Pancreas (tissue), 10 donors: ENCODE results near the gene MYOZ3. TPM values are rescaled to one million over a fixed set of nuclear protein-coding genes. Genes with fewer than 3 reads are reported as not detected.

Source experiments
- ATAC-seq, 4 donors: fragments of 200-7000 bp; cut with Tn5 transposase; one replicate each; pipeline versions ENCODE4 v1.8.0 to v1.9.1; 2020; ENCODE audit warnings: mild to moderate bottlenecking in 4 of 4, moderate library complexity in 4 of 4
- DNase-seq, 6 donors: peaks; one replicate each; pipeline ENCODE4 v3.0.0-alpha.2; 2020
- FAIRE-seq: peaks from 2 replicates; lab custom pipeline; 2012; peaks lifted over from hg19 to GRCh38; lab: Jason Lieb, UNC
- H3K27ac ChIP-seq, 4 donors: fragments of 200-600 bp; sonication (generic); 1 replicate in 3 of 4; 2 replicates in 1 of 4; pipeline versions ENCODE4 v1.5.0 to v1.8.0; 2020
- H3K27me3 ChIP-seq, 4 donors: fragments of 200-600 bp; one replicate each; pipeline ENCODE4 v1.8.0; 2021
- H3K36me3 ChIP-seq, 3 donors: fragments of 200-600 bp; sonication (generic) in 1 of 3; one replicate each; pipeline versions ENCODE4 v1.5.0 to v1.8.0; 2020 to 2021
- H3K4me1 ChIP-seq, 3 donors: fragments of 200-600 bp; one replicate each; pipeline ENCODE4 v1.8.0; 2021
- H3K4me3 ChIP-seq, 4 donors: fragments of 200-600 bp; sonication (generic) in 2 of 4; one replicate each; pipeline versions ENCODE4 v1.5.0 to v1.8.0; 2020 to 2021
- H3K9me3 ChIP-seq, 4 donors: fragments of 200-600 bp; one replicate each; pipeline ENCODE4 v1.8.0; 2021
- WGBS, 2 donors: extraction: QIAGEN DNeasy Blood & Tissue Kit; methylation state at CpG; one replicate each; pipeline ENCODE4 v1.1.7; 2013; 5-methylcytosine and 5-hydroxymethylcytosine counted together
- intact Hi-C, 3 donors: fragments of 100-400 bp; cut with DNase I; formaldehyde crosslinking; loops; one replicate each; pipeline versions ENCODE4 v1.11.1 to v1.14.2; 2022
- polyA plus RNA-seq, 2 donors: library from polyadenylated mRNA; stranded (reverse); fragments of 200-250 nt; gene quantifications; one replicate each; pipeline ENCODE4 v1.2.3, GENCODE V29; 2013
- total RNA-seq, 6 donors: library from RNA; stranded (reverse); fragmentation: NEBNext Ultra II Directional in 4 of 6; extraction: Animal tissue kit (Norgen Biotek cat#: 25700) in 4 of 6; gene quantifications; one replicate each; pipeline versions ENCODE4 v1.2.1 to v1.2.4, GENCODE V29; 2021 to 2023
- TF ChIP-seq, protein P1 (sequence below), 4 donors: fragments of 200-600 bp; sonication (generic) in 3 of 4; IDR thresholded peaks; one replicate each; pipeline versions ENCODE4 v1.5.0 to v1.8.0; 2021; ENCODE audit warnings: antibody characterized with exemption in 4 of 4
- donor health status: healthy with polysubstance abuse.
- donor health status: DM: no; HTN: no; CAD: no; lungs with moderate emphysema.
- donor health status: DM: no; HTN: no; CAD: no.
- donor health status: control.
- donor health status: control.
- donor health status: Bipolar disorder and iron deficiency.
- donor health status: DM: yes; HTN: yes; CAD: no.
- donor health status: DM: no; HTN: no; CAD: no.
- donor health status: DM: no; HTN: no; CAD: no.
- donor health status: DM: yes; HTN: yes; CAD: no.

The MYOZ3 gene
- total and polyA plus RNA-seq, 8 donors: 0.05 to 0.50 (median 0.28) TPM; not detected in 1

DNA sequence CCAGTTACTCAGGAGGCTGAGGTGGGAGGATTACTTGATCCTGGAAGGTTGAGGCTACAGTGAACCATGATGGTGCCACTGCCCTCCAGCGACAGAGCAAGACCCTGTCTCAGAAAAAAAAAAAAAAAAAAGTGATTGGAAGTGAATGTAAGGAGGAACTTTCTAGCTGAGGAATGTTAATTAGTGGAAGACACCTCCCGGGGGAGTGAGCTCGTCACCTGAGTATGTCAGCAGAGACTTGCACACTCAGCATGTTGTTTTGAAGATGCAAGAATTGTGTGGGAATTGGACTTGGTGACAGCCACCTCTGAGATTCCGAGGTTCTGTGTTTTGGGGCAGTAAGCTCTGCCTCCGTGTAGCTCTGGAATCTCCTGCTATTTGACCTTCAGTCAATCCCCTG, 17.0 kb upstream of the MYOZ3 start:
- DNase-seq (peak in 1 of 6 donors; percentile 6), FAIRE-seq (no peak), ATAC-seq (no peak)
- 46 to 51% methylated on average over 5 of the region's 5 CpGs for WGBS, 2 donors
- Histone ChIP-seq H3K4me3 (no peak overlapping the region), H3K9me3 (no peaks in the 10 kb centered on the region), H3K4me1 (peaks cover 30 to 55% (median 31%) of the 10 kb centered on the region in 3 donors), H3K27me3 (no peaks in the 10 kb centered on the region), H3K27ac (peak overlapping the region in 3 of 4 donors; percentile 9 to 86 (median 39)), H3K36me3 (peaks cover 0 to 8% (median 0%) of the 10 kb centered on the region in 3 donors)
- intact Hi-C loops: no loop called here
- TF ChIP-seq, protein P1, sequence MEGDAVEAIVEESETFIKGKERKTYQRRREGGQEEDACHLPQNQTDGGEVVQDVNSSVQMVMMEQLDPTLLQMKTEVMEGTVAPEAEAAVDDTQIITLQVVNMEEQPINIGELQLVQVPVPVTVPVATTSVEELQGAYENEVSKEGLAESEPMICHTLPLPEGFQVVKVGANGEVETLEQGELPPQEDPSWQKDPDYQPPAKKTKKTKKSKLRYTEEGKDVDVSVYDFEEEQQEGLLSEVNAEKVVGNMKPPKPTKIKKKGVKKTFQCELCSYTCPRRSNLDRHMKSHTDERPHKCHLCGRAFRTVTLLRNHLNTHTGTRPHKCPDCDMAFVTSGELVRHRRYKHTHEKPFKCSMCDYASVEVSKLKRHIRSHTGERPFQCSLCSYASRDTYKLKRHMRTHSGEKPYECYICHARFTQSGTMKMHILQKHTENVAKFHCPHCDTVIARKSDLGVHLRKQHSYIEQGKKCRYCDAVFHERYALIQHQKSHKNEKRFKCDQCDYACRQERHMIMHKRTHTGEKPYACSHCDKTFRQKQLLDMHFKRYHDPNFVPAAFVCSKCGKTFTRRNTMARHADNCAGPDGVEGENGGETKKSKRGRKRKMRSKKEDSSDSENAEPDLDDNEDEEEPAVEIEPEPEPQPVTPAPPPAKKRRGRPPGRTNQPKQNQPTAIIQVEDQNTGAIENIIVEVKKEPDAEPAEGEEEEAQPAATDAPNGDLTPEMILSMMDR (IDR thresholded peaks at IDR 0.05): no peak

DNA sequence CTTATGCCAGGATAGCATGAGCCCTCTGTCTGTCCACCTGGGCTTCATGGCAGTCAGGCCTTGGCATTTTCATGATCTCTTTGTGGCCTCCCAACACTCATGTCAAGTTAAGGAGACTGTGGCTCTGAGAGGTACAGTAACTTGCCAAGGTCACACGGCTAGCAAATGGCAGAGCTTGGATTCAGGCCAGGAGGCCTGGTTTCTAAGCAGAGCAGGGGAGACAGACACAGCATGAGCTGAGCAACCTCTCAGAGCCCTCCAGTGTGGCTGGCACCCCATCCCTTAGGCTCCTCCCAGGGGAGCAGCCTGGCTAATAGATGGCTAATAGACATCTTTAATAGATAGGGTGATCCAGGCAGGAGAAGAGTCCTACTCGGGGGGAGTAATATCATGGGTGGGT, 16.5 kb upstream of the MYOZ3 start:
- ATAC-seq (peak in 3 of 4 donors; percentile 15 to 62 (median 57)), DNase-seq (peak; percentile 68 to 85 (median 74)), FAIRE-seq (no peak)
- Histone ChIP-seq H3K36me3 (peaks cover 0 to 10% (median 0%) of the 10 kb centered on the region in 3 donors), H3K4me1 (peaks cover 26 to 51% (median 26%) of the 10 kb centered on the region in 3 donors), H3K9me3 (no peaks in the 10 kb centered on the region), H3K27ac (peak overlapping the region in 3 of 4 donors; percentile 9 to 86 (median 39)), H3K27me3 (no peaks in the 10 kb centered on the region), H3K4me3 (no peak overlapping the region)
- TF ChIP-seq, protein P1 (IDR thresholded peaks at IDR 0.05): no peak
- intact Hi-C loops: no loop called here
- 22 to 23% methylated on average over 2 of the region's 2 CpGs for WGBS, 2 donors

DNA sequence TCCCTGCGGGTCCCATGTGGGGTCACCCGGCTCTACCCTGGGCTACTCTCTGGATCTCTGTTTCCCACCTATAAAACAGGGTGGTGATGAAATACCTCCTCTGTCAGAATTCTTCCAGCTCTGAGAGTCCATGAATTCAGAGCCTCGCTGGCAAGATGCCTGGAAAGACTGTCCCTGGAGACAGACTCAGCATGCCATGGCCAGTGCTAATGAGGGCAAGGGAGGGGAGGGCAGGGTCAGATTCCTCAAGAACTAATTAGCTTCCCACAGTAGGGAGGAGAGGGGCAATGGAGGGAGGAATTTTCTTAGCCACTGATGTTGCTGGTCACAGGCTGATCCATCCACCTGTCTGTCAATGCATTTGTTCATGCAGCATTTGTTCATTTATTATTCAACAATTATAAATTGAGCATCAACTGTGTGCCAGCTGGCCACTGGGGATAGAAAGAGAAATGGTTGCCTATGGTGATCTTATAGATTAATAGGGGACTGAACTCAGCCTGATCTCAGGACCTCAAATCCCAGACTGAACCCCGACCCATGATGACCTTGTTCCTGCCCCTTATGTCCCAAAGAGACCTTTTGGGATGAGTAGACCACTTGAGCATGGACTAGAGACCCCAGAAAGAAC, 15.9 kb upstream of the MYOZ3 start:
- peaks cover 0 to 14% (median 0%) of the 10 kb centered on the region in 3 donors for H3K36me3 ChIP-seq
- no peak for ATAC-seq
- TF ChIP-seq, protein P1 (IDR thresholded peaks at IDR 0.05): no peak
- no peaks in the 10 kb centered on the region for H3K27me3 ChIP-seq
- intact Hi-C loops: no loop called here
- H3K27ac ChIP-seq: peak overlapping the region in 3 of 4 donors; percentile 9 to 86 (median 39)
- H3K4me3 ChIP-seq: no peak overlapping the region
- DNase-seq: peak in 3 of 6 donors; percentile 55 to 60 (median 60)
- no peaks in the 10 kb centered on the region for H3K9me3 ChIP-seq
- 74 to 75% methylated on average over 4 of the region's 4 CpGs for WGBS, 2 donors
- peaks cover 20 to 44% (median 20%) of the 10 kb centered on the region in 3 donors for H3K4me1 ChIP-seq
- FAIRE-seq: no peak

DNA sequence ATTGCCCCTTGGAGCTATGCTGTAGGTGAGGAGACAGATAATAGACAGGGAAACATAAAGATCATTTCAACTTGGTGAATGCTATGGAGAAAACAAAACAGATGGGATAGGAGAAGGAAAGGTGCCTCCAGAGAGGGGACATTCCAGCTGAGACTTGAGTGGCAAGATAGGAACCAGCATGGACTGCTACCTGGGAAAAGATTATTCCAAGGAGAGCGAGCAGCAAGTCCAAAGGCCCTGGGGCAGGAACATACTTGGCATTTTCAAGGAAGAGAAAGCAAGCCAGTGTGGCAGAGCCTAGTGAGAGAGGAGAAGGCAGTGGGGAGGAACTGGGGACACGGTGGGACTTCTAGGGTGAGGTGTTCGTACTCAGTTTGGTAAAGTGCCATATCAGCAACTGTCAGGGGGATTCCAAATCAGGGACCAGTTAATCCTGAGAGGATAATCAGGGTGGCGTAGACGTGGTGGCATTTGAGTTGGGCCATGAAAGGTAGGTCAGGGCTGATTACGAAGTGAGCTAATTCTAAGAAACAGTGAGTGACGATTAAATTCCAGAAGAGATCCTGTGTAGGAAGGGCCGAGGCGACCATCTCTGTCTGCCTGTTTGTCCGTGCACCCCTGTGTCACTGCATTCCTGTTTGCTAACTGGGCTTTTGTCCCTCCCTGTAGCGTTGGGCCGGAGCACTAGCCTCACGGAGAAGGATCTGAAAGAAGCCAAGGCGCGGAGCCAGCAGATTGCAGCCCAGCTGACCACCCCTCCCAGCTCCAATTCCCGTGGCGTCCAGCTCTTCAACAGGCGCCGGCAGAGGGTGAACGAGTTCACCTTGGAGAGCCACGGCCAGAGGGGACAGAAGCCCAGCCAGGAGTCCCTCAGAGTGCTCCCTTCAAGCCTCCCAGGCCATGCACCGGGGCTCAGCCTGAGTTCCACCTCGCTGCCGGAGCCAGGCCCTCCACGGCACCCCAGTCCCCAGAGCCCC, 13.5 kb upstream of the MYOZ3 start:
- Histone ChIP-seq H3K9me3 (no peaks in the 10 kb centered on the region), H3K27ac (peak overlapping the region in 1 of 4 donors; percentile 33), H3K36me3 (peaks cover 0 to 20% (median 0%) of the 10 kb centered on the region in 3 donors), H3K4me1 (peaks cover 16 to 24% (median 17%) of the 10 kb centered on the region in 3 donors), H3K27me3 (no peaks in the 10 kb centered on the region), H3K4me3 (no peak overlapping the region)
- ATAC-seq (peak in 3 of 4 donors; percentile 7 to 49 (median 26)), FAIRE-seq (no peak), DNase-seq (peak in 1 of 6 donors; percentile 57)
- TF ChIP-seq, protein P1 (IDR thresholded peaks at IDR 0.05): no peak
- intact Hi-C loops: no loop called here
- WGBS, 2 donors: 73 to 75% methylated on average over 25 of the region's 25 CpGs
